ENCODE results near the gene CD1D.

Gene CD1D

DNA sequence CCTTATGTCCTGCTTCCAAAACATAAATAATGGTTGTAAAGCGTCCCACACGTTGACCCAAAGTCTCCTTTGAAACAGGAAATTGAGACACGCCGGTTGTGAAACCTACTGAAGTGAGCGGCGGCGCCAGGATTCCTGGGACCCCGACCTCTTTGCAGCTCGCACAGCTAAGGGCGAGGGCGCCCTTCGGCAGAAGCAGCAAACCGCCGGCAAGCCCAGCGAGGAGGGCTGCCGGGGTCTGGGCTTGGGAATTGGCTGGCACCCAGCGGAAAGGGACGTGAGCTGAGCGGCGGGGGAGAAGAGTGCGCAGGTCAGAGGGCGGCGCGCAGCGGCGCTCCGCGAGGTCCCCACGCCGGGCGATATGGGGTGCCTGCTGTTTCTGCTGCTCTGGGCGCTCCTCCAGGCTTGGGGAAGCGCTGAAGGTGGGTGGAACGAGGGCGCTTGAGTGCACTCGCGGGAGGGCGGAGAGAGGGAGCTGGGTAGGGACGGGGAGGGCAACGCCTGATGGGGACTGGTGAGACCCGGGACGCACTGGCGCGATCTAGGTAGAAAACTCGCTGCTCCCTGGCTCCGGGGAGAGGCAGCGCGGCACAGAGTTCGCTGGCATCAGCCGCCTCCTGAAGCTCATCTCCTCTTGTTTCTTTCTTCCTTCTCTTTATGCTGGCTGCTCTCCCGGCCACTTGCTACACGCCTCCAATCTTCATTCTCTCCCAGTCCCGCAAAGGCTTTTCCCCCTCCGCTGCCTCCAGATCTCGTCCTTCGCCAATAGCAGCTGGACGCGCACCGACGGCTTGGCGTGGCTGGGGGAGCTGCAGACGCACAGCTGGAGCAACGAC is at the start of gene CD1D:
TSS of gene CD1D (plus strand) at position 155 of the 836 bp plus-strand sequence. CDS start at position 362, 207 bp downstream.
- peaks cover 99% of the 10 kb centered on the region for H3K27me3 ChIP-seq (ENCODE audit: insufficient read depth, low read depth, severe bottlenecking)
- H3K4me3 ChIP-seq (ENCODE audit: low read depth, low read length): no peak within 1 kb of the TSS
- H3K9me3 ChIP-seq (ENCODE audit: severe bottlenecking): peaks cover 20% of the 10 kb centered on the region
- no peaks in the 10 kb centered on the region for H3K36me3 ChIP-seq
- no peak for DNase-seq
- TF ChIP-seq, protein P1, sequence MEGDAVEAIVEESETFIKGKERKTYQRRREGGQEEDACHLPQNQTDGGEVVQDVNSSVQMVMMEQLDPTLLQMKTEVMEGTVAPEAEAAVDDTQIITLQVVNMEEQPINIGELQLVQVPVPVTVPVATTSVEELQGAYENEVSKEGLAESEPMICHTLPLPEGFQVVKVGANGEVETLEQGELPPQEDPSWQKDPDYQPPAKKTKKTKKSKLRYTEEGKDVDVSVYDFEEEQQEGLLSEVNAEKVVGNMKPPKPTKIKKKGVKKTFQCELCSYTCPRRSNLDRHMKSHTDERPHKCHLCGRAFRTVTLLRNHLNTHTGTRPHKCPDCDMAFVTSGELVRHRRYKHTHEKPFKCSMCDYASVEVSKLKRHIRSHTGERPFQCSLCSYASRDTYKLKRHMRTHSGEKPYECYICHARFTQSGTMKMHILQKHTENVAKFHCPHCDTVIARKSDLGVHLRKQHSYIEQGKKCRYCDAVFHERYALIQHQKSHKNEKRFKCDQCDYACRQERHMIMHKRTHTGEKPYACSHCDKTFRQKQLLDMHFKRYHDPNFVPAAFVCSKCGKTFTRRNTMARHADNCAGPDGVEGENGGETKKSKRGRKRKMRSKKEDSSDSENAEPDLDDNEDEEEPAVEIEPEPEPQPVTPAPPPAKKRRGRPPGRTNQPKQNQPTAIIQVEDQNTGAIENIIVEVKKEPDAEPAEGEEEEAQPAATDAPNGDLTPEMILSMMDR (IDR thresholded peaks at IDR 0.05; ENCODE audit: low read depth, low read length): no peak
- no peak within 1 kb of the TSS for H3K27ac ChIP-seq

DNA sequence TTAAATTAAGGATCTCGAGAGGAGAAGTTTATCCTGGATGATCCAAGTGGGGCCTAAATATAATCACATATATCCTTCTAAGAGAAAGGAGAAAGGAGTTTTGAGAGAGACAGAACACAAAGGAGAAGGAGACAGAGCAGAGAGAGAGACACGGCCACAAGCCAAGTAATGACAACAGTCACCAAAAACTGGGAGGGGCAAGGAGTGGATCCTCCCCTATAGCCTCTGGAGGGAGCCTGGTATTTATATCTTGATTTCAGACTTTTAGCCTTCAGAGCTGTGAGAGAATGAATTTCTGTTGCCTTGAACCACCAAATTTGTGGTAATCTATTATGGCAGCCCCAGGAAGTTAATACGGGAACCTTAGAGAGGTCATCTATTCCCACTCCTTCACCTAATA is 49.5 kb upstream of the CD1D start:
- DNase-seq: no peak
- Histone ChIP-seq H3K4me3 (ENCODE audit: low read depth, low read length) (no peak overlapping the region), H3K27me3 (ENCODE audit: insufficient read depth, low read depth, severe bottlenecking) (peaks cover 80% of the 10 kb centered on the region), H3K36me3 (no peaks in the 10 kb centered on the region), H3K27ac (no peak overlapping the region), H3K9me3 (ENCODE audit: severe bottlenecking) (no peaks in the 10 kb centered on the region)
- TF ChIP-seq, protein P1 (IDR thresholded peaks at IDR 0.05; ENCODE audit: low read depth, low read length): no peak

DNA sequence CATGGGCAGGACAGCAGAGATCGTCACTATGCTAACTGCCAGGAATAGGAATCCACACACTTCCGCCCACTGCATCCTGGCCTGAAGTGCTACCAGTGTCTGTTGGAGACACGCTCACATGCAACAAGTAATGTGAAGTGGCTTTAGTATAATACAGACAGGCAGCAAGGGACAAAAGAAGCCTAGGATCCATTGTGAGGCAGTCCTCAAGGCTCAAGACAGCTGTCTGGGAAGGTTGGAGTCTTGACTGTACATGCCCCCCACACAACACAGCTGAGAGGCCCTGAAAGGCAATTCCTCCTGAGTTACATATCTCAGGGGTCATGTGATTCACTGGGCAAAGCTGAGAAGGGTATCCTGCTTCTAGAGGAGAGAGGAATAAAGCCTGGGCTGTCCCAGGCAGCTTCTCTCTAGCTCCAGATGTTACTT is 39.9 kb upstream of the CD1D start:
- Histone ChIP-seq H3K9me3 (ENCODE audit: severe bottlenecking) (peaks cover 10% of the 10 kb centered on the region), H3K4me3 (ENCODE audit: low read depth, low read length) (no peak overlapping the region), H3K27me3 (ENCODE audit: insufficient read depth, low read depth, severe bottlenecking) (peaks cover 89% of the 10 kb centered on the region), H3K36me3 (no peaks in the 10 kb centered on the region), H3K27ac (no peak overlapping the region)
- TF ChIP-seq, protein P1 (IDR thresholded peaks at IDR 0.05; ENCODE audit: low read depth, low read length): no peak
- DNase-seq: no peak

DNA sequence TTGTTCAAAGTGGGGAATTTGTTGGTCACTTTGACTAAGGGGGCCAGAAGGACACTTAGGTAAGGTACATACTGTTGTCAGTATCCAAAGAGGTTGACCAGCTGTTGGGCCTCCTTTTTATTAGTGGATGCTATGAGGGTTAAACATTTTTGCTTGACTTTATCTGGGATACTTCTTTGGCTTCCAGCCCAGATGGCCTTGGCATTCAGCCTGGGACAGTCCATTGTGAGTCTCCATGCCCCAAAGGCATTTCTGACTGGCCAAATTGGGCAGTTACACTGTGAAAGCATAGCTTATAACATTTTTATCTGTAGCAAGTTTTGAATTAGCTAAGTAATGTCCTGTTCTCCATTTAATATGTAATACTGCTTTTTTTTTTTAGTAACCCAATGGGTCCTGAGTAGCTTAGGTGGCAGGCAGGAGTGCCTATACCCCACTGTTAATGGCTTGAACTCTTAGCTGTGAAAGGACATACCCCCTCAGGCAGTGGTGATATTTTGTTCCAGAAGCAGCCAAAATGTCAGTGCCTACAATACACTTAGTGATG is 35.4 kb upstream of the CD1D start:
- H3K4me3 ChIP-seq (ENCODE audit: low read depth, low read length): no peak overlapping the region
- no peaks in the 10 kb centered on the region for H3K36me3 ChIP-seq
- no peak overlapping the region for H3K27ac ChIP-seq
- TF ChIP-seq, protein P1 (IDR thresholded peaks at IDR 0.05; ENCODE audit: low read depth, low read length): no peak
- peaks cover 23% of the 10 kb centered on the region for H3K9me3 ChIP-seq (ENCODE audit: severe bottlenecking)
- DNase-seq: no peak
- peaks cover 100% of the 10 kb centered on the region for H3K27me3 ChIP-seq (ENCODE audit: insufficient read depth, low read depth, severe bottlenecking)

DNA sequence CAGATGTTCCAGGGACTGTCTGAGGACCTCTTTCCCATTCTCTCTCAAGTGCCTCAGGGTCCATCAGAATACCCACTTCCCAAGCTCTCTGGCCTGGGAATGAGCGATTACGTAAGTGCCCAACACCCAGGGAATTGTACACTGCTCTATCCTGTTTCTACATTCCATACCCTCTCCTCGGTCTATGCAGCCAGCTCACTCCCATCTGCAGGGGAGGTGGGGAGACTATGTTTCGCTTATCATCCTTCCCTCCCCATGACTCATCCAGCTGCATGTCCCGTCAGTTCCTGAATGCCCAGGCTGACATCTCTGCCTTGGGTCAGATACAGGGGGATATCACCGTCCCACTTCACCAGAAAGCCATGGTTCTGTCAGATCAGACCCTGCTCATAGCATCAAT is 34.5 kb upstream of the CD1D start:
- Histone ChIP-seq H3K27ac (no peak overlapping the region), H3K9me3 (ENCODE audit: severe bottlenecking) (peaks cover 25% of the 10 kb centered on the region), H3K4me3 (ENCODE audit: low read depth, low read length) (no peak overlapping the region), H3K36me3 (no peaks in the 10 kb centered on the region), H3K27me3 (ENCODE audit: insufficient read depth, low read depth, severe bottlenecking) (peaks cover 100% of the 10 kb centered on the region)
- TF ChIP-seq, protein P1 (IDR thresholded peaks at IDR 0.05; ENCODE audit: low read depth, low read length): no peak
- no peak for DNase-seq
